ENCODE measurements around the gene ACTR3C. TPM values are rescaled to one million over a fixed set of nuclear protein-coding genes. Genes with fewer than 3 reads are reported as not detected.
A peak's percentile ranks its signal among the peaks of the same experiment; 100 is the strongest.

The ACTR3C gene
- total RNA-seq, 1 experiment from 2014 or later: 8.0 TPM

- CTCF ChIA-PET: no interaction called here
- TF ChIP-seq CTCF (IDR thresholded peaks at IDR 0.05; ENCODE audit: insufficient read depth in 1 of 2, low read depth in 1 of 2, low read length in 1 of 2, severe bottlenecking in 1 of 2, unreplicated experiment in 1 of 2): no peak
- Mint-ChIP-seq H3K4me3 (ENCODE audit: unreplicated experiment) (no peak overlapping the region), H3K36me3 (ENCODE audit: insufficient read depth, unreplicated experiment) (no peaks in the 10 kb centered on the region), H3K9me3 (ENCODE audit: unreplicated experiment) (peaks cover 12% of the 10 kb centered on the region), H3K27ac (ENCODE audit: unreplicated experiment) (no peak overlapping the region), H3K4me1 (ENCODE audit: low read depth, unreplicated experiment) (peaks cover 11% of the 10 kb centered on the region), H3K27me3 (ENCODE audit: insufficient read depth, unreplicated experiment) (no peaks in the 10 kb centered on the region)
- no TSS peak for BruUV-seq (replicated peaks)
- Histone ChIP-seq H3K36me3 (ENCODE audit: control insufficient read depth, insufficient read depth, low read length) (no peaks in the 10 kb centered on the region), H3K4me1 (no peaks in the 10 kb centered on the region), H3K4me3 (ENCODE audit: low read depth, low read length) (no peak overlapping the region), H3K27me3 (replicated peaks; ENCODE audit: control insufficient read depth, insufficient read depth, low read length) (no peaks in the 10 kb centered on the region), H3K9me3 (no peaks in the 10 kb centered on the region)
- intact Hi-C loops (cut with micrococcal nuclease; ENCODE audit: unreplicated experiment): no loop called here
- POLR2A ChIA-PET: no interaction called here
- DNase-seq: no peak
Observed at GRCh38 chr7:150361402-150361801, 38.1 kb upstream of the ACTR3C start.

- Mint-ChIP-seq H3K27ac (ENCODE audit: unreplicated experiment) (peak overlapping the region; percentile 42), H3K4me1 (ENCODE audit: low read depth, unreplicated experiment) (peaks cover 11% of the 10 kb centered on the region), H3K9me3 (ENCODE audit: unreplicated experiment) (peaks cover 12% of the 10 kb centered on the region), H3K27me3 (ENCODE audit: insufficient read depth, unreplicated experiment) (no peaks in the 10 kb centered on the region), H3K4me3 (ENCODE audit: unreplicated experiment) (no peak overlapping the region), H3K36me3 (ENCODE audit: insufficient read depth, unreplicated experiment) (no peaks in the 10 kb centered on the region)
- no peaks in the 10 kb centered on the region for H3K9me3 ChIP-seq
- H3K4me3 ChIP-seq (ENCODE audit: low read depth, low read length): no peak overlapping the region
- ChIA-PET CTCF (no interaction called here), POLR2A (no interaction called here)
- H3K4me1 ChIP-seq: no peaks in the 10 kb centered on the region
- BruUV-seq (replicated peaks): no TSS peak
- DNase-seq: no peak
- no peak for TF ChIP-seq CTCF (IDR thresholded peaks at IDR 0.05; ENCODE audit: insufficient read depth in 1 of 2, low read depth in 1 of 2, low read length in 1 of 2, severe bottlenecking in 1 of 2, unreplicated experiment in 1 of 2)
- H3K27me3 ChIP-seq (replicated peaks; ENCODE audit: control insufficient read depth, insufficient read depth, low read length): no peaks in the 10 kb centered on the region
- intact Hi-C loops (cut with micrococcal nuclease; ENCODE audit: unreplicated experiment): no loop called here
- no peaks in the 10 kb centered on the region for H3K36me3 ChIP-seq (ENCODE audit: control insufficient read depth, insufficient read depth, low read length)
Observed at GRCh38 chr7:150360363-150361058, 37.2 kb upstream of the ACTR3C start.

GRCh38 chr7:150359622-150360362, 36.4 kb upstream of the ACTR3C start:
- Histone ChIP-seq H3K27me3 (replicated peaks; ENCODE audit: control insufficient read depth, insufficient read depth, low read length) (no peaks in the 10 kb centered on the region), H3K4me1 (no peaks in the 10 kb centered on the region), H3K36me3 (ENCODE audit: control insufficient read depth, insufficient read depth, low read length) (no peaks in the 10 kb centered on the region), H3K9me3 (no peaks in the 10 kb centered on the region), H3K4me3 (ENCODE audit: low read depth, low read length) (no peak overlapping the region)
- peak overlapping the region; percentile 42 for H3K27ac Mint-ChIP-seq (ENCODE audit: unreplicated experiment)
- BruUV-seq (replicated peaks): no TSS peak
- ChIA-PET POLR2A (no interaction called here), CTCF (no interaction called here)
- no peak for DNase-seq
- intact Hi-C loops (cut with micrococcal nuclease; ENCODE audit: unreplicated experiment): no loop called here
- H3K9me3 Mint-ChIP-seq (ENCODE audit: unreplicated experiment): peaks cover 12% of the 10 kb centered on the region
- no peak overlapping the region for H3K4me3 Mint-ChIP-seq (ENCODE audit: unreplicated experiment)
- H3K4me1 Mint-ChIP-seq (ENCODE audit: low read depth, unreplicated experiment): peaks cover 11% of the 10 kb centered on the region
- no peaks in the 10 kb centered on the region for H3K36me3 Mint-ChIP-seq (ENCODE audit: insufficient read depth, unreplicated experiment)
- no peak for TF ChIP-seq CTCF (IDR thresholded peaks at IDR 0.05; ENCODE audit: insufficient read depth in 1 of 2, low read depth in 1 of 2, low read length in 1 of 2, severe bottlenecking in 1 of 2, unreplicated experiment in 1 of 2)
- no peaks in the 10 kb centered on the region for H3K27me3 Mint-ChIP-seq (ENCODE audit: insufficient read depth, unreplicated experiment)
